ENCODE results near the gene FMN2.

The FMN2 gene

DNA sequence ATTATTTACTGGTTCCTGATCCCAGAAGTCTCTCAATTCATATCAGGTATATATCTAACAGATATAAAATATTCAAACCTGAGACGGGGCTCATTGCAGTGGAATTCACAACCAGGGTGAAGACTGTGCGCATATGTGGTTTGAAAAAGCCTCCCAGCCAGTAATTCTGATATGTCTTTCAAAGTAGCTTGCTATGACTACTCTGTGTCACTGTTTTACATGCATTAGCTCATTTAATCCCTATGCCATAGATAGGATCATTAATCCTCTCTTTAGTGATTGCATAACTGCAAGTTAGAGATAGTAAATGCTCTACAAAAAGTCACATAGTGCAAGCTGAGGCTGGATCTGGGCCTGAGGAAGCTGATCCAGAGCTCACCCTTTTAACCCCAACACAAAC, 251.4 kb downstream of the FMN2 start:
- no peak for DNase-seq (ENCODE audit: low read depth)
- TF ChIP-seq, protein P1, sequence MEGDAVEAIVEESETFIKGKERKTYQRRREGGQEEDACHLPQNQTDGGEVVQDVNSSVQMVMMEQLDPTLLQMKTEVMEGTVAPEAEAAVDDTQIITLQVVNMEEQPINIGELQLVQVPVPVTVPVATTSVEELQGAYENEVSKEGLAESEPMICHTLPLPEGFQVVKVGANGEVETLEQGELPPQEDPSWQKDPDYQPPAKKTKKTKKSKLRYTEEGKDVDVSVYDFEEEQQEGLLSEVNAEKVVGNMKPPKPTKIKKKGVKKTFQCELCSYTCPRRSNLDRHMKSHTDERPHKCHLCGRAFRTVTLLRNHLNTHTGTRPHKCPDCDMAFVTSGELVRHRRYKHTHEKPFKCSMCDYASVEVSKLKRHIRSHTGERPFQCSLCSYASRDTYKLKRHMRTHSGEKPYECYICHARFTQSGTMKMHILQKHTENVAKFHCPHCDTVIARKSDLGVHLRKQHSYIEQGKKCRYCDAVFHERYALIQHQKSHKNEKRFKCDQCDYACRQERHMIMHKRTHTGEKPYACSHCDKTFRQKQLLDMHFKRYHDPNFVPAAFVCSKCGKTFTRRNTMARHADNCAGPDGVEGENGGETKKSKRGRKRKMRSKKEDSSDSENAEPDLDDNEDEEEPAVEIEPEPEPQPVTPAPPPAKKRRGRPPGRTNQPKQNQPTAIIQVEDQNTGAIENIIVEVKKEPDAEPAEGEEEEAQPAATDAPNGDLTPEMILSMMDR (conservative IDR thresholded peaks at IDR 0.05; ENCODE audit: control insufficient read depth, insufficient read depth, low read depth, low read length) = no peak
- H3K4me3 ChIP-seq (ENCODE audit: control insufficient read depth, low read depth, low read length) = no peak overlapping the region

DNA sequence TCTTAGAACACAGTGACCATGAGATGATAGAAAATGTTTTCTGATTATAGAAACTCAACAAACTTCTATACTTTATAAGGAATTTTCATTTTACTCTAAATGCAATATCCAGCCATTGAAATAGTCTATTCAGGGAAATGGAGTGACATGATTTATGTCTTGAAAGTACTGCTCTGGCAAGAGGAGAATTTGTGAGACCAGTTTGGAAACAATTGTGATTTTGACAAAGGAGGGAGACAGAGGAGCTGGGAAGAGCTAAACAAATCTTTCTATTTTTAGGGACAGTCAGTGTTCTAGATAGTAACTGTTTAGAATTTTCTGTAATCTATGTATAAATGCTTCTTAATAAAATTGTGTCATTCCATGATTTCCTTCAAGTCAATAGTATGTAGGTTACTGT, 252.3 kb downstream of the FMN2 start:
- no peak for DNase-seq (ENCODE audit: low read depth)
- H3K4me3 ChIP-seq (ENCODE audit: control insufficient read depth, low read depth, low read length) = no peak overlapping the region
- TF ChIP-seq, protein P1 (conservative IDR thresholded peaks at IDR 0.05; ENCODE audit: control insufficient read depth, insufficient read depth, low read depth, low read length) = no peak

DNA sequence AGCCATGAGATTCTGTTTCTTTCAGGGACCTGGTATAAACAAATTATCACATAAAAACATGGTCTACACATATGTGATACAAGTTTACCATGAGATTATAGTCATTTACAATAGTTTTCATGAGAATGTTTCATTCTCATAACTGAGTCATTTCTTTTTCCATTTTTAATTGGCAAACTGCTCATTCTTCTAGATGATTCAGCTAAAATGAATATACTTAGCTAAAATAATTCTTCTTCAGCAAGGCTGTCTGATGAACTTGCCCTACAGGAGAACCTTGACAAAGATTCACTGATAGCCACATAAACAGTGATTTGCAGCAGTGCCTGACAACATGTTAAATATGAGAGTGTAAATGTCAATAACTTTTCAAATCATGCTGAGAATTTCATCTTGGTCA, 253.2 kb downstream of the FMN2 start:
- DNase-seq (ENCODE audit: low read depth) = peak; percentile 63
- TF ChIP-seq, protein P1 (conservative IDR thresholded peaks at IDR 0.05; ENCODE audit: control insufficient read depth, insufficient read depth, low read depth, low read length) = no peak
- no peak overlapping the region for H3K4me3 ChIP-seq (ENCODE audit: control insufficient read depth, low read depth, low read length)

DNA sequence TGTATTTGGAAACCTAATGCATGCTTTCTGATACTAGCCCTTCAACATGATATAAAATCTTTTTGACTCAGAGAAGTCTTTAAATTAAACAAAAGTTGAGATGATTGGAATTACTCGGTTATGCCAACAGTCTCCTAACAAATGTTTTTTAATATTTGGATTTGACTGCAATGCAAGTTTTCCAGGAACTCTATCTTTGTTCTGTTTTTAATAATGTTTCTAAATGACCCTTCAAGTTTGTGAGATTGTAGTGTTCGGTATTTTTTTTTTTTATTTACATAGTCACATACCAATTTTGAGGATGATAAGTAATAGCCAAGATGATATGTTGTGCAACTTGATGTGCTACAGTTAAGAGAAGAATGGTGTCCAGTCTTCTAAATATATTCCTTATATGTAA, 258.0 kb downstream of the FMN2 start:
- no peak for DNase-seq (ENCODE audit: low read depth)
- TF ChIP-seq, protein P1 (conservative IDR thresholded peaks at IDR 0.05; ENCODE audit: control insufficient read depth, insufficient read depth, low read depth, low read length) = no peak
- no peak overlapping the region for H3K4me3 ChIP-seq (ENCODE audit: control insufficient read depth, low read depth, low read length)

DNA sequence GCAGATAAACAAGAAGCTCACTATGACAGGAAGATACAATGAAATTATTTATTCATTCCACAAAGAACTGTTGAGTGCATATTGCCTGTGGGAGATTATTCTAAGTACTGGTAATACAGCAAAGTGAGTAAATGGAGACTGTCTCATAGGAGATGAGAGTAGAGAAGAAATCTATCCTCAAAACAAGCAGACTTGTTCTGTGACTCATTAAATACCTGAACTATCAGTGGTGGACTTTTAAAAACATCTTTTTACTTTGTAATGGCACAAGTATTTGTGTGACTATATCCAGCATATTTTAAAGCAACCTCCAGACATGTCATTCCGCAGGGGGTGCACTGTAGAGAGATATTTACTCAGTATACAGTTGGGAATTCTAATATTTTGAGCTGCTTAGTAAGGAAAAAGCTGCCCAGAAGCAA, 259.2 kb downstream of the FMN2 start:
- TF ChIP-seq, protein P1 (conservative IDR thresholded peaks at IDR 0.05; ENCODE audit: control insufficient read depth, insufficient read depth, low read depth, low read length) = no peak
- peak; percentile 73 for DNase-seq (ENCODE audit: low read depth)
- H3K4me3 ChIP-seq (ENCODE audit: control insufficient read depth, low read depth, low read length) = no peak overlapping the region

DNA sequence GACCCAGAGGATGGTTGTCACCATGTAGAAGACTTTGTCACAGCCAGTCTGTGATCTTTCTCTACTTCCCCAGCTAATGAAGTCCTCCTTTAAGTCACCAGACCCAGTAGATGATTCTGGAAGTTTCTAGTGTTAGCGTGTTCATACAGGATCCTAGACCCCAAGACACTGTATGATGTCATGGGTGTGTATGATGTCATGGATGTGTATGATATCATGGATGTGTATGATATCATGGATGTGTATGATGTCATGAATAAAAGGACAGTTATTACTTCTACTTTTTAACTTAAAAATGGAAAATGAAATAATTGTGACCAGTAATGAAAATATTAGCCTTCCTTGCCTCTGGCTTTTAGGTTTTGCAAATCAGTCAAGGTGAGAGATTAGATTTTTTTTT, 260.0 kb downstream of the FMN2 start:
- TF ChIP-seq, protein P1 (conservative IDR thresholded peaks at IDR 0.05; ENCODE audit: control insufficient read depth, insufficient read depth, low read depth, low read length) = no peak
- DNase-seq (ENCODE audit: low read depth) = peak; percentile 20
- H3K4me3 ChIP-seq (ENCODE audit: control insufficient read depth, low read depth, low read length) = no peak overlapping the region

DNA sequence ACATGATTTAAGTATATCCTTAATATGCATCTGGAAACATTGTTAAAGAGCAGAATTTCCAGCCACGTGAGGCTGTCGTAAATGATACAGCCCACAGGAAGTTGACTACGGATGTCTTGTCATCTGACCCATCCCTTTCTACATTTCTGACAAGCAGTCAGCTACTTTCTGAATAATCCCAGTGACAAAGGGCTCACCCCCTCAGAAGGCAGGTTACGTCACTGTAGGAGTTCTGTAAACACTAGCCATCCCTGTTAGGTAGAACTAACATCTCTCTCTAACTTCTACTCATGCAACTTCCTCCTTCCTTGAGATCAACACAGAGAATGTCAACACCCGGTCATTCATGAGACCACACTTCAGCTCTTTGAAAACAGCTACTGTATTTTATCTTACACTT, 261.1 kb downstream of the FMN2 start:
- peak; percentile 45 for DNase-seq (ENCODE audit: low read depth)
- TF ChIP-seq, protein P1 (conservative IDR thresholded peaks at IDR 0.05; ENCODE audit: control insufficient read depth, insufficient read depth, low read depth, low read length) = no peak
- no peak overlapping the region for H3K4me3 ChIP-seq (ENCODE audit: control insufficient read depth, low read depth, low read length)

All from fibroblast of mammary gland (primary cell).